Measurements from ENCODE around the gene GADD45B.

GADD45B gene

GRCh38 chr19:2487842-2488241, 11.9 kb downstream of the GADD45B start:
- CTCF ChIA-PET = no interaction called here
- no peak for TF ChIP-seq ZNF558 (tag by site-specific recombination; IDR thresholded peaks at IDR 0.05)
- TF ChIP-seq ZNF248 (tag by site-specific recombination; IDR thresholded peaks at IDR 0.05) = no peak
- no peak for TF ChIP-seq ZXDB (tag by site-specific recombination; IDR thresholded peaks at IDR 0.05)
- TF ChIP-seq, protein P1, sequence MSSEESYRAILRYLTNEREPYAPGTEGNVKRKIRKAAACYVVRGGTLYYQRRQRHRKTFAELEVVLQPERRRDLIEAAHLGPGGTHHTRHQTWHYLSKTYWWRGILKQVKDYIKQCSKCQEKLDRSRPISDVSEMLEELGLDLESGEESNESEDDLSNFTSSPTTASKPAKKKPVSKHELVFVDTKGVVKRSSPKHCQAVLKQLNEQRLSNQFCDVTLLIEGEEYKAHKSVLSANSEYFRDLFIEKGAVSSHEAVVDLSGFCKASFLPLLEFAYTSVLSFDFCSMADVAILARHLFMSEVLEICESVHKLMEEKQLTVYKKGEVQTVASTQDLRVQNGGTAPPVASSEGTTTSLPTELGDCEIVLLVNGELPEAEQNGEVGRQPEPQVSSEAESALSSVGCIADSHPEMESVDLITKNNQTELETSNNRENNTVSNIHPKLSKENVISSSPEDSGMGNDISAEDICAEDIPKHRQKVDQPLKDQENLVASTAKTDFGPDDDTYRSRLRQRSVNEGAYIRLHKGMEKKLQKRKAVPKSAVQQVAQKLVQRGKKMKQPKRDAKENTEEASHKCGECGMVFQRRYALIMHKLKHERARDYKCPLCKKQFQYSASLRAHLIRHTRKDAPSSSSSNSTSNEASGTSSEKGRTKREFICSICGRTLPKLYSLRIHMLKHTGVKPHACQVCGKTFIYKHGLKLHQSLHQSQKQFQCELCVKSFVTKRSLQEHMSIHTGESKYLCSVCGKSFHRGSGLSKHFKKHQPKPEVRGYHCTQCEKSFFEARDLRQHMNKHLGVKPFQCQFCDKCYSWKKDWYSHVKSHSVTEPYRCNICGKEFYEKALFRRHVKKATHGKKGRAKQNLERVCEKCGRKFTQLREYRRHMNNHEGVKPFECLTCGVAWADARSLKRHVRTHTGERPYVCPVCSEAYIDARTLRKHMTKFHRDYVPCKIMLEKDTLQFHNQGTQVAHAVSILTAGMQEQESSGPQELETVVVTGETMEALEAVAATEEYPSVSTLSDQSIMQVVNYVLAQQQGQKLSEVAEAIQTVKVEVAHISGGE (tag by site-specific recombination; conservative IDR thresholded peaks at IDR 0.05; ENCODE audit: low read depth) = no peak
- TF ChIP-seq ZNF266 (tag by site-specific recombination; IDR thresholded peaks at IDR 0.05; ENCODE audit: low read depth) = no peak
- no peak for TF ChIP-seq ZNF600 (tag by site-specific recombination; IDR thresholded peaks at IDR 0.05)
- TF ChIP-seq, protein P2, sequence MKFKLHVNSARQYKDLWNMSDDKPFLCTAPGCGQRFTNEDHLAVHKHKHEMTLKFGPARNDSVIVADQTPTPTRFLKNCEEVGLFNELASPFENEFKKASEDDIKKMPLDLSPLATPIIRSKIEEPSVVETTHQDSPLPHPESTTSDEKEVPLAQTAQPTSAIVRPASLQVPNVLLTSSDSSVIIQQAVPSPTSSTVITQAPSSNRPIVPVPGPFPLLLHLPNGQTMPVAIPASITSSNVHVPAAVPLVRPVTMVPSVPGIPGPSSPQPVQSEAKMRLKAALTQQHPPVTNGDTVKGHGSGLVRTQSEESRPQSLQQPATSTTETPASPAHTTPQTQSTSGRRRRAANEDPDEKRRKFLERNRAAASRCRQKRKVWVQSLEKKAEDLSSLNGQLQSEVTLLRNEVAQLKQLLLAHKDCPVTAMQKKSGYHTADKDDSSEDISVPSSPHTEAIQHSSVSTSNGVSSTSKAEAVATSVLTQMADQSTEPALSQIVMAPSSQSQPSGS (tag by site-specific recombination; IDR thresholded peaks at IDR 0.05; ENCODE audit: low read depth) = no peak
- no peak for TF ChIP-seq KLF8 (tag by site-specific recombination; IDR thresholded peaks at IDR 0.05)
- no peak for TF ChIP-seq ZNF610 (tag by site-specific recombination; IDR thresholded peaks at IDR 0.05; ENCODE audit: borderline replicate concordance)
- TF ChIP-seq ZNF629 (tag by site-specific recombination; IDR thresholded peaks at IDR 0.05) = no peak
- TF ChIP-seq, protein P3, sequence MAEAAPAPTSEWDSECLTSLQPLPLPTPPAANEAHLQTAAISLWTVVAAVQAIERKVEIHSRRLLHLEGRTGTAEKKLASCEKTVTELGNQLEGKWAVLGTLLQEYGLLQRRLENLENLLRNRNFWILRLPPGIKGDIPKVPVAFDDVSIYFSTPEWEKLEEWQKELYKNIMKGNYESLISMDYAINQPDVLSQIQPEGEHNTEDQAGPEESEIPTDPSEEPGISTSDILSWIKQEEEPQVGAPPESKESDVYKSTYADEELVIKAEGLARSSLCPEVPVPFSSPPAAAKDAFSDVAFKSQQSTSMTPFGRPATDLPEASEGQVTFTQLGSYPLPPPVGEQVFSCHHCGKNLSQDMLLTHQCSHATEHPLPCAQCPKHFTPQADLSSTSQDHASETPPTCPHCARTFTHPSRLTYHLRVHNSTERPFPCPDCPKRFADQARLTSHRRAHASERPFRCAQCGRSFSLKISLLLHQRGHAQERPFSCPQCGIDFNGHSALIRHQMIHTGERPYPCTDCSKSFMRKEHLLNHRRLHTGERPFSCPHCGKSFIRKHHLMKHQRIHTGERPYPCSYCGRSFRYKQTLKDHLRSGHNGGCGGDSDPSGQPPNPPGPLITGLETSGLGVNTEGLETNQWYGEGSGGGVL (tag by site-specific recombination; IDR thresholded peaks at IDR 0.05) = no peak
- no peak for TF ChIP-seq ZNF514 (tag by site-specific recombination; IDR thresholded peaks at IDR 0.05)
- POLR2A ChIA-PET = interaction anchor here (13.1 kb wide), 1 partner anchor 11 kb away, joined by 168 read pairs; the partner anchor contains the start of gene GADD45B

GRCh38 chr19:2488405-2488941, 12.5 kb downstream of the GADD45B start:
- Histone ChIP-seq H3K4me3 (ENCODE audit: low read depth, low read length) (no peak overlapping the region), H3K9me3 (ENCODE audit: control insufficient read depth, insufficient read depth, low read depth, low read length) (no peaks in the 10 kb centered on the region), H3K36me3 (ENCODE audit: control insufficient read depth in 2 of 2, insufficient read depth in 1 of 2, low read length in 2 of 2) (no peaks in the 10 kb centered on the region), H3K4me1 (ENCODE audit: control insufficient read depth, insufficient read depth, low read length) (no peaks in the 10 kb centered on the region; the same call in 1 of the 2 replicates), H3K27ac (ENCODE audit: extremely low read depth, low read depth, low read length) (no peak overlapping the region)
- TF ChIP-seq, protein P4, sequence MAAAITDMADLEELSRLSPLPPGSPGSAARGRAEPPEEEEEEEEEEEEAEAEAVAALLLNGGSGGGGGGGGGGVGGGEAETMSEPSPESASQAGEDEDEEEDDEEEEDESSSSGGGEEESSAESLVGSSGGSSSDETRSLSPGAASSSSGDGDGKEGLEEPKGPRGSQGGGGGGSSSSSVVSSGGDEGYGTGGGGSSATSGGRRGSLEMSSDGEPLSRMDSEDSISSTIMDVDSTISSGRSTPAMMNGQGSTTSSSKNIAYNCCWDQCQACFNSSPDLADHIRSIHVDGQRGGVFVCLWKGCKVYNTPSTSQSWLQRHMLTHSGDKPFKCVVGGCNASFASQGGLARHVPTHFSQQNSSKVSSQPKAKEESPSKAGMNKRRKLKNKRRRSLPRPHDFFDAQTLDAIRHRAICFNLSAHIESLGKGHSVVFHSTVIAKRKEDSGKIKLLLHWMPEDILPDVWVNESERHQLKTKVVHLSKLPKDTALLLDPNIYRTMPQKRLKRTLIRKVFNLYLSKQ (tag by site-specific recombination; IDR thresholded peaks at IDR 0.05; ENCODE audit: borderline replicate concordance) = no peak
- TF ChIP-seq ZNF792 (tag by site-specific recombination; IDR thresholded peaks at IDR 0.05) (peak; percentile 53; the same call in 1 of the 2 replicates), ZFHX2 (tag by site-specific recombination; conservative IDR thresholded peaks at IDR 0.05) (0 out of 2 replicates have a peak, but pooled peaks have one; percentile 31)
- POLR2A ChIA-PET = interaction anchor here (13.1 kb wide), 1 partner anchor 12 kb away, joined by 168 read pairs; the partner anchor contains the start of gene GADD45B
- CTCF ChIA-PET = interaction anchor here (0.5 kb wide), 1 partner anchor 10 kb away, joined by 3 read pairs; no protein-coding TSS in a partner anchor

More at GRCh38 chr19:2487842-2488241, 11.9 kb downstream of the GADD45B start:
- H3K36me3 ChIP-seq (ENCODE audit: control insufficient read depth in 2 of 2, insufficient read depth in 1 of 2, low read length in 2 of 2) = no peaks in the 10 kb centered on the region
- no peak overlapping the region for H3K27ac ChIP-seq (ENCODE audit: extremely low read depth, low read depth, low read length)
- H3K4me3 ChIP-seq (ENCODE audit: low read depth, low read length) = no peak overlapping the region
- no peaks in the 10 kb centered on the region; the same call in 1 of the 2 replicates for H3K4me1 ChIP-seq (ENCODE audit: control insufficient read depth, insufficient read depth, low read length)
- H3K9me3 ChIP-seq (ENCODE audit: control insufficient read depth, insufficient read depth, low read depth, low read length) = no peaks in the 10 kb centered on the region

Measured in HEK293 (cell line).